ENCODE results near the gene SSH2. TPM values are rescaled to one million over a fixed set of nuclear protein-coding genes. Genes with fewer than 3 reads are reported as not detected.

Gene SSH2
- total RNA-seq, 2 experiments from 2014 or later, result 39.4 to 73.9 TPM

DNA sequence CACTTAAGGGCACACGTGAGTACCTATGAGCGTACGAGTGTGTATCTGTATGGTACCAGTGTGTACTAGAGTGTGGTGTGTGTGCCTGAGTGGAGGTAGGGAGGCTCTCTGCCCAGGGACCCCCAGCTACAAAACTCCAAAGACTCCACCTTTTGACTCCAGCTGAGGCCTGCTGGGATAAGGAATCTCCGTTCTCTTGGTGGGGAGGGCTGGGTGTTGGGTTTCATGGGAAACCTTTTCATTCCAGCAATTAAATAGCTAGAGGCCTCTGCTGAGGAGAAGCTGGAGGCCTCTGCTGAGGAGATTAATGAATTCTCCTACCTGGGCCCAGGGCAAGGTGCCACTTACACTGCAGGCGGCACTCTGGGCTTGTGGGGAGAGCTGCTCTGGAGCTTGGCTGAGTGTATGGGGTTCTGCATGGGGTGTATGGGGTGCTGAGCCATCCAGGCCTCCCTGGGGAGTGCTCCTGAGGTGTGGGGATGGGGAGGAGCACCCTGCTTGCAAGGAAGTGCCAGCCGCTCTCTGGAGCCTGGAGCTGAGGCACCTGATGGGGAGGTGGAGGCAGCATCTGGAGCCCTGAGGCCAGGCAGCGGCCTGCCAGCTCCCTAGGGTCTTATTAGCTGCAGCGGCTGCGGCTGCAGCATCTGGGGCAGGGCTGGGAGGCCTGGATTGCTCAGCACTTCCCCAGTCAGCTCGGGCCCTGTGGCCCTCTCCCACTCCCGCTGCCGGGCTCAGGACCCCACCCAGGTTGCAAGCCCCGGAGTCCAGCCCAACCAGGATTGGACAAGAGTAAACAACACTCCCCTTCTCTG lies 332.5 kb downstream of the SSH2 start:
- ChIA-PET POLR2A (interaction anchor here (0.7 kb wide), 1 partner anchor 422 kb away, joined by 3 read pairs; no protein-coding TSS in a partner anchor), CTCF (ENCODE audit: unreplicated experiment) (no interaction called here)
- Histone ChIP-seq H2AFZ (ENCODE audit: low read length) (no peak overlapping the region), H3K4me2 (ENCODE audit: low read length) (no peak overlapping the region), H3K4me1 (ENCODE audit: insufficient read depth, low read length, poor library complexity, severe bottlenecking) (peaks cover 19% of the 10 kb centered on the region), H3K9me3 (ENCODE audit: low read length) (no peaks in the 10 kb centered on the region), H4K20me1 (ENCODE audit: insufficient read depth, low read length) (peaks cover 11% of the 10 kb centered on the region; the same call in 1 of the 2 replicates), H3K9me2 (ENCODE audit: insufficient read depth, low read length) (no peaks in the 10 kb centered on the region), H3K4me3 (ENCODE audit: low read depth, low read length, poor library complexity, severe bottlenecking) (no peak overlapping the region), H3K79me2 (ENCODE audit: insufficient read depth, low read depth, low read length) (peaks cover 7% of the 10 kb centered on the region; the same call in 1 of the 2 replicates), H3K36me3 (ENCODE audit: insufficient read depth, low read length) (no peaks in the 10 kb centered on the region), H3K27ac (ENCODE audit: low read depth, low read length, poor library complexity, severe bottlenecking) (no peak overlapping the region)
- intact Hi-C loops (cut with micrococcal nuclease; ENCODE audit: unreplicated experiment), result no loop called here
- DNase-seq (ENCODE audit: low spot score), result no peak
- TF ChIP-seq, protein P1, sequence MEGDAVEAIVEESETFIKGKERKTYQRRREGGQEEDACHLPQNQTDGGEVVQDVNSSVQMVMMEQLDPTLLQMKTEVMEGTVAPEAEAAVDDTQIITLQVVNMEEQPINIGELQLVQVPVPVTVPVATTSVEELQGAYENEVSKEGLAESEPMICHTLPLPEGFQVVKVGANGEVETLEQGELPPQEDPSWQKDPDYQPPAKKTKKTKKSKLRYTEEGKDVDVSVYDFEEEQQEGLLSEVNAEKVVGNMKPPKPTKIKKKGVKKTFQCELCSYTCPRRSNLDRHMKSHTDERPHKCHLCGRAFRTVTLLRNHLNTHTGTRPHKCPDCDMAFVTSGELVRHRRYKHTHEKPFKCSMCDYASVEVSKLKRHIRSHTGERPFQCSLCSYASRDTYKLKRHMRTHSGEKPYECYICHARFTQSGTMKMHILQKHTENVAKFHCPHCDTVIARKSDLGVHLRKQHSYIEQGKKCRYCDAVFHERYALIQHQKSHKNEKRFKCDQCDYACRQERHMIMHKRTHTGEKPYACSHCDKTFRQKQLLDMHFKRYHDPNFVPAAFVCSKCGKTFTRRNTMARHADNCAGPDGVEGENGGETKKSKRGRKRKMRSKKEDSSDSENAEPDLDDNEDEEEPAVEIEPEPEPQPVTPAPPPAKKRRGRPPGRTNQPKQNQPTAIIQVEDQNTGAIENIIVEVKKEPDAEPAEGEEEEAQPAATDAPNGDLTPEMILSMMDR (conservative IDR thresholded peaks at IDR 0.05; ENCODE audit: low read length), result no peak
- TF ChIP-seq EZH2phosphoT487 (IDR thresholded peaks at IDR 0.05; ENCODE audit: borderline replicate concordance, low read depth, low read length), result no peak
- no TSS peak for BruUV-seq (replicated peaks)

DNA sequence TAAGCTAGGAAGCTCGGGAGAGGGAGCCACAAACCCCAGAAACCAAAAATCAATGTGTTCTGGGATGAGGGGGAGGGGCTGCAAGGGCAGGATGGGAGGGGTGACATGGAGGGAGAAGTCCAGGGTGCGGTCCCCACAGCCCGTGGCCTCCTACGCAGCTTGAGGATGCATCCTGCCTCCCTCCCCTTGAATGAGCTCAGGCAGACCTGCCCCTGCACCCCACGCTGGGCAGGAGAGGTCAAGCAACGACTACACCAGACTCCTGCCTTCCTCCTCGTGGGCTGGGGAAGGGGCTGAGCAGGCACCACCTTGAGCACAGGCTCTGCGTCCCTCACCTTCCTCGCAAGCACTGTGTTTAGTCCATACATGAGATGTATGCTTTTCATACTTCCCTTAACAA lies 333.2 kb downstream of the SSH2 start:
- TF ChIP-seq, protein P1 (conservative IDR thresholded peaks at IDR 0.05; ENCODE audit: low read length), result no peak
- TF ChIP-seq EZH2phosphoT487 (IDR thresholded peaks at IDR 0.05; ENCODE audit: borderline replicate concordance, low read depth, low read length), result no peak
- CTCF ChIA-PET (ENCODE audit: unreplicated experiment), result no interaction called here
- Histone ChIP-seq H3K4me3 (ENCODE audit: low read depth, low read length, poor library complexity, severe bottlenecking) (no peak overlapping the region), H3K36me3 (ENCODE audit: insufficient read depth, low read length) (no peaks in the 10 kb centered on the region), H3K27ac (ENCODE audit: low read depth, low read length, poor library complexity, severe bottlenecking) (no peak overlapping the region), H3K4me2 (ENCODE audit: low read length) (no peak overlapping the region), H2AFZ (ENCODE audit: low read length) (no peak overlapping the region), H3K79me2 (ENCODE audit: insufficient read depth, low read depth, low read length) (peaks cover 7% of the 10 kb centered on the region; the same call in 1 of the 2 replicates), H3K9me3 (ENCODE audit: low read length) (no peaks in the 10 kb centered on the region), H3K9me2 (ENCODE audit: insufficient read depth, low read length) (no peaks in the 10 kb centered on the region), H3K4me1 (ENCODE audit: insufficient read depth, low read length, poor library complexity, severe bottlenecking) (peaks cover 27% of the 10 kb centered on the region), H4K20me1 (ENCODE audit: insufficient read depth, low read length) (peaks cover 11% of the 10 kb centered on the region; the same call in 1 of the 2 replicates)
- POLR2A ChIA-PET, result no interaction called here
- no peak for DNase-seq (ENCODE audit: low spot score)
- intact Hi-C loops (cut with micrococcal nuclease; ENCODE audit: unreplicated experiment), result no loop called here
- BruUV-seq (replicated peaks), result no TSS peak

All from OCI-LY7 (cell line).